ENCODE measurements around the gene NFKBIE. TPM values are rescaled to one million over a fixed set of nuclear protein-coding genes. Genes with fewer than 3 reads are reported as not detected.

The NFKBIE gene
- 11.3 to 16.6 TPM (median 14.4 TPM) in 5 replicates for total RNA-seq (2022; extraction: Qiagen RNA extraction; ENCODE audit: low read depth)

GRCh38 chr6:44265007-44265721 lies at the start of gene NFKBIE:
Gene NFKBIE (minus strand): TSS chr6:44265551. CDS start chr6:44265346, 205 bp downstream.

GRCh38 chr6:44312901-44313788 lies 47.8 kb upstream of the NFKBIE start, which contains the start of gene AARS2:
Gene AARS2 (minus strand): TSS chr6:44313347. CDS start chr6:44313323, 24 bp downstream.

GRCh38 chr6:44269921-44270525 lies 4.7 kb upstream of the NFKBIE start, which contains the start of gene TMEM151B:
Gene TMEM151B (plus strand): TSS chr6:44270450. CDS start chr6:44270743, 293 bp downstream.

GRCh38 chr6:44257025-44257752 lies 8.2 kb downstream of the NFKBIE start, which contains the start of gene SLC35B2:
Gene SLC35B2 (minus strand): TSS chr6:44257528. CDS start chr6:44257410, 118 bp downstream.

GRCh38 chr6:44246663-44247337 lies 18.6 kb downstream of the NFKBIE start, which contains the start of gene HSP90AB1:
Gene HSP90AB1 (plus strand): TSS chr6:44247101. CDS start chr6:44248630, 1,529 bp downstream.

GRCh38 chr6:44223319-44224028 lies 41.9 kb downstream of the NFKBIE start, which contains the start of gene SLC29A1:
Gene SLC29A1 (plus strand): TSS chr6:44223595. CDS start chr6:44227314, 3,719 bp downstream.

GRCh38 chr6:44216677-44217331 lies 48.5 kb downstream of the NFKBIE start, which contains the start of gene MYMX:
Gene MYMX (plus strand): TSS chr6:44216926. CDS start chr6:44217472, 546 bp downstream.

Other genes with a start within 250 kb of the NFKBIE start
- 64.5 to 70.9 TPM (median 69.7 TPM) in 5 replicates for gene MRPL14, start 138.1 kb downstream of the NFKBIE start, total RNA-seq (2022; extraction: Qiagen RNA extraction; ENCODE audit: low read depth)
- 12.3 to 17.6 TPM (median 16.0 TPM) in 5 replicates for gene TMEM63B, start 138.0 kb downstream of the NFKBIE start, total RNA-seq (2022; extraction: Qiagen RNA extraction; ENCODE audit: low read depth)
- gene CAPN11, start 106.7 kb downstream of the NFKBIE start, total RNA-seq (2022; extraction: Qiagen RNA extraction; ENCODE audit: low read depth): not detected in 5 replicates
- not detected in 5 replicates for gene MYMX, start 48.6 kb downstream of the NFKBIE start, total RNA-seq (2022; extraction: Qiagen RNA extraction; ENCODE audit: low read depth)
- 40.2 to 58.4 TPM (median 50.8 TPM) in 5 replicates for gene SLC29A1, start 42.0 kb downstream of the NFKBIE start, total RNA-seq (2022; extraction: Qiagen RNA extraction; ENCODE audit: low read depth)
- gene HSP90AB1, start 18.4 kb downstream of the NFKBIE start, total RNA-seq (2022; extraction: Qiagen RNA extraction; ENCODE audit: low read depth): 1,297 to 1,414 TPM (median 1,344 TPM) in 5 replicates
- 61.6 to 68.1 TPM (median 64.1 TPM) in 5 replicates for gene SLC35B2, start 8.0 kb downstream of the NFKBIE start, total RNA-seq (2022; extraction: Qiagen RNA extraction; ENCODE audit: low read depth)
- gene TMEM151B, start 4.9 kb upstream of the NFKBIE start, total RNA-seq (2022; extraction: Qiagen RNA extraction; ENCODE audit: low read depth): 0.02 to 0.05 TPM (median 0.02 TPM) in 3 of 5 replicates, not detected in the others
- gene AARS2, start 47.8 kb upstream of the NFKBIE start, total RNA-seq (2022; extraction: Qiagen RNA extraction; ENCODE audit: low read depth): 5.2 to 9.2 TPM (median 7.8 TPM) in 5 replicates
- gene SPATS1, start 77.1 kb upstream of the NFKBIE start, total RNA-seq (2022; extraction: Qiagen RNA extraction; ENCODE audit: low read depth): not detected in 5 replicates
- gene CDC5L, start 122.2 kb upstream of the NFKBIE start, total RNA-seq (2022; extraction: Qiagen RNA extraction; ENCODE audit: low read depth): 12.0 to 15.8 TPM (median 14.2 TPM) in 5 replicates

Measured in A549 treated with DMSO at 1 μM for 4 hours (cell line).